NCI-H2029 treated with DMSO at 0.1 percent for 48 hours (cell line): ENCODE data around the gene RAP1A.
"Not testable (repeated sequence)": the region's sequence is repeated elsewhere in the genome, so short reads cannot be mapped to it uniquely, and the experiment has no call there.

Experiments
- DNase-seq: peaks from one replicate; lab custom pipeline; 2025; lab: John Stamatoyannopoulos, UW

RAP1A gene

DNA sequence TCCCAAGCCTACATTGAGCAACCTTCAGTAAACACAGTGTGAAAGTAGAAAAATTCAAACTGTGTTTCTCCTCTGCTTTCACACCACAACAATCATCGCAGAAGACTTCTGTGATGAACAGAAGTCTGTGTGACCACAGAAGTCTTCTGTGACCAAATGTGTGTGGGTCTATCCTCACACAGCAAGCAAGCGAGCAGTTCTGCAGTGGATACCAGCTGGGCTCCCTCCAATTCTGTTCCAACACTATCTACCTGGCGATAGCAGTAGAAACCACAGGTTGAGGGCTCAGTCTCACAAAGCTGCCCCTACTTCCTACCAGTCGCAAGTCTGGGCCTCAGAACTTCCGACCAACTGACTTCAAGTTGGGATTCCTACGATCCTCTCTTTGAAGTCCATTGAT, 21.0 kb upstream of the RAP1A start:
- no peak for DNase-seq

DNA sequence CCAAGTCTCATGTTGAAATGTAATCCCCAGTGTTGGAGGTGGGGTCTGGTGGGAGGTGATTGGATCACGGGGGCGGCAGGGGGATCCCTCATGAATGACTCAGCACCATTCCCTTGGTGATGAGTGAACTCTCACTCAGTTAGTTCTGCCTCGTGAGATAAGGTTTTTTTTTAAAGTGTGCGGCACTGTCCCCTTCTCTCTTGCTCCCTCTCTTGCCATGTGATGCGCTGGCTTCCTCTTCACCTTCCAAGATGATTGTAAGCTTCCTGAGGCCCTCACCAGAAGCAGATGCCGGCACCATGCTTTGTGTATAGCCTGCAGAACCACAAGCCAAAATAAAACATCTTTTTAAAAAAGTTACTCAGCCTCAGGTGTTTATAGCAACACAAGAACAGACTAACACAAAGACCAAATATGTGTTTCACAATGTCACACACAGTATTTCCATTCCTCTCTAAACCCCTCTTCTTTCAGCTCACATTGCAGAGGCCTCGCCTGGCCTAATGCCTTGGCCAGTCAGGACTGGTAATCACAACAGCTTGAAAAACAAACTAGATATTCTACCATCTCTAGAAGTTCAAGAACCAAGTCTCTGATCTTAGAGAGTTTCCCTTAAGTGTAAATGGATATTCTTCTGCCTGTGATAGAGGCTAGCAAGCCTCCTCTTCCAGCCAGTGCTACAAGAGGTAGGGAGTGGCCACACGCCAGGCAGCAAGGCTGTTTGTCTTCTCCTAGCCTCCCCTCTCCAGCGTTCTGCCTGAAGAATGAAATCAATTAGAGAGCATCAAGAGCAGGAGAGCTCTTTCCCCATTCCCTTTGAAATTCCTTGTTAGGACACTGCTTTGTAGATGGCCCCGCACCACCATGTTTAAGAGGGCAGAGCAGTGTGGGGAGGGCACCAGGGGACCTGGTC, 19.6 kb upstream of the RAP1A start:
- no peak for DNase-seq

DNA sequence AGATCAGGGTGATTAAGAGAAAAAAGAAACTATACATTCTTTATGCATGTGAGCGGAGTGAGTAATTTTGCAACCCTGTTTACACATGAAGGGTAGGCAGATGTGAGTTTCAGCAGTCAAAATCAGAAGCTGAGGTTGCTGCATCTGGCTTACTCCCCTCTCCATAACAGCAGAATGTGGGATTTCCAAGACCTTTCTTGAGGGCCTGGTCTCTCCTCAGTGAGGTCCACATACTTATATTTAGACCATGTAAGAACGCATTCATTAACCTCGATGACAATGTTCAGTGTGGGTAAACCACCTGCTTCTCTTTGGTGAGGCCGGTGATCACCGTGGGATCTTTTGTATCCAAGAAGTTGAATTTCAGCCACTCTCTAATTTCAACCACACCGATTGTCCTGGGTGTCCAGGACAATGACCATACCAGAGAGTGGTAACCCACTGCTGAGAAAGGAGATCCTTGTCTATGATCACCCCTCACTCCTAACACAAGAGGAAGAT, 18.7 kb upstream of the RAP1A start:
- no peak for DNase-seq

DNA sequence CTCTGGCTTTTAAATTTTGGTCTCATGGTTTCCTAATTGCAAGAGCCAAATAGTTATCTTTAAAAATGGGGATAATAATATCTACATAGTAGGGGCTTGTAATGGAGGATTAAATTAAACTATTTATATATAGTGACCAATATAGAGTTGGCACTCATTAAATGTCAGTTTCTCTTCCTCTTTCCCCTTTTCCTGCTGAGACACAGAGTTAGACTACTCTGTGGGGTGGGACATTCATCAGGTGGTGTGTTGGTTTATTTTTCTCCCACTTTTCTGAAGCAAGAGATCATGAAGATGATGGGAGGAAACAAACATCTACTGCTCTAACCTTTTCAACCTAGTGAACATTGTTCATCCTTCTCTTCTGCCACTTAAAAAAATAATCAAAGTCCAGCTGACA, 17.3 kb upstream of the RAP1A start:
- DNase-seq, result no peak

DNA sequence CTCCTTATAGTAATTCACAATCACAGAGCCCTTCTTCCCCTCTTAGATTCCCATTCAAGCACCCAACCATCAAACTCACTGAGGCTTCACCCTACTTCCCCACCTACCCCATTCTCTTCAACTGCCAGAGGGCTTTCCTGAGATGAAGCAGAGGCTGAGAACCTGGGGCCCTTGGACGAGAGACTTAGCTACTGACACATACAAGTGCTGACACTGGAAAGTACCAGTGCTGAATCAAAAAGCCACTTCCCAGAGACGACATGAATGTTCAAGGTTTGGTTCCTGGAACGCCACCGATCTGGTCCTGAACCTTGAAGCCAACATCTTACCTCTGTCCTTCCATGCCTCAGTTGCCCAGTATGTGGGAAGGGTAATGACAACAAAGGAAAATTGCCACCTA, 16.6 kb upstream of the RAP1A start:
- no peak for DNase-seq

DNA sequence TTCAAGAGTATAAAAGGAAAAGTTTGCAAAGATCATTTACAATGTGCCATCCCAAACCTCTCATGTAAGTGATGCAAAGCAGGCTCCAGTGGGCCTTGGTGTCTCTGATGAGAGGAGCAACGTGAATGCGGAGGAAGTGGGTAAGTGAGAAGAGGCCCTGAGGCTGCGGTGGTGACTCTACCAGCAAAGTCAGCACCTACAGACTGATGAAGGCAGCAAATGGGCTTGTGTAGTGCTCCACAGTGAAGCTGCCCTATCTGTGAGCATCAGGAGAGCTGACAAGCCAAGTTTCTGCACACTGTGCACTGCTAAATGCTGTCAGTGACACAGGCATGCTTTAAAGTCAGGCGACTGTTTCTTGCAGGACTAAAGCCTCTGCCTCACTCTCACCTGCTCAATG, 15.6 kb upstream of the RAP1A start:
- no peak for DNase-seq

DNA sequence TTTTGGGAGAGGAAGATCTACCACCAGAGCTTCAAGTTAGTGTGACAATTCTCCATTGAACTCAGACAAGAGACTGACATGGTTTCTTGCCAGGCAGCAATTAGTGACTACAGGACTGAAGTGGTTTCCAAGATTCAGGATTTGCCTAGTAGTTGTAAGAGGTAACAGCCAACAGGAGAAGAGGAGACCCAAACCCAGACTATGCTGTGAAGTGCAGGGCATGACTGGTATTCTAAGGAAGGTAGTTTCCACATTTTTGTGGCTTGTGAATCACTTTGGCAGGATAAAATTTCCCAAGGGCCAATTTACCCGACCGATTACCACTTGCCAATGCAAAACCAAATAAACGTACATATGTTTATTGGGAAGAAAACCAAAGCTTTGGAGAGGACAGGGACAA, 14.7 kb upstream of the RAP1A start:
- DNase-seq, result no peak

DNA sequence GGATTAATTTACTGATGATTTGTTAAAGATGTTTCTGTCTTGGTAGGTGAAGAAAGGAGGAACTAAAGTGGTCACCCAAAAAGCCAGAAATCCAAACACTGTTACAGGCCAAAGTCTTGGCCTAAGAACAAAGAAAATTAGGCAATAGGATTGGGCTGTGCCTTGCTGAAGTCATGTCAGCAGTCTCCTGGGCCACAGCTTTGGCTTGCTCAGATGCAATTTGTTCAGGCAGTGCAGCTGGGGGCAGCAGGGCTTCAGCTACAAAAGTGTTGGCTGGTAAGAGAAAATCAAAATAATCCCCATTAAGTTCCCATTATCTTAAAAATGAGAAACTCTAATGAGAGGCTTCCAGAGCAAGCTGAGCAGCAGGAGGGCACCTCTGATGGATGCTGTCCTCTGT, 14.0 kb upstream of the RAP1A start:
- DNase-seq, result no peak

DNA sequence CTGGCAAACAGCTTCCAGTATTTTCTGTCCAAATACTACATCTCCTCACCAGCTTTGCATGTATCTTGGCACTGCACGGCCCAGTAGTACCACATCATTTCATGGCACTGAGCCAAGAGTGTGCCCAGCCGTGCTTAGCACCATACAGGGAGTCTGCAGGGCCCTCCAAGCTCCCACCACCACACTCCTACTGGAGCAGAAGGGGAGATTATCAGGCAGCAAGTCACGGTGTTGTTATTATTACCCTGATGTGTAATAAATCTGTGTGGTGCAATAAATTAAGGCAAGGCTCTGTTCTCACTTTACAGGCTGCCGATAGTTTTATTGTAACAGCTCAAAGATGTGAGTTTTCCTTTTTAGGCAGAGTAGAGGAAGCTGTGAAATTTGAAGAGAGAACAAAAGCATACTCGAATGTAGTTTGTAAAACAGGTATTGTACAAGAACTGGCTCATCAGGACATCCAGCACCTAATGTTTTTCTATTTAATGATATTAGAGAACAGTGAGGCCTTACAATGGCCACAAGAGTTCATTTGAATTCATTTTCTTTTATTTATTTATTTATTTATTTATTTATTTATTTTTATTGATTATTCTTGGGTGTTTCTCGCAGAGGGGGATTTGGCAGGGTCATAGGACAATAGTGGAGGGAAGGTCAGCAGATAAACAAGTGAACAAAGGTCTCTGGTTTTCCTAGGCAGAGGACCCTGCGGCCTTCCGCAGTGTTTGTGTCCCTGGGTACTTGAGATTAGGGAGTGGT, 13.0 kb upstream of the RAP1A start:
- DNase-seq, result peak; percentile 17

DNA sequence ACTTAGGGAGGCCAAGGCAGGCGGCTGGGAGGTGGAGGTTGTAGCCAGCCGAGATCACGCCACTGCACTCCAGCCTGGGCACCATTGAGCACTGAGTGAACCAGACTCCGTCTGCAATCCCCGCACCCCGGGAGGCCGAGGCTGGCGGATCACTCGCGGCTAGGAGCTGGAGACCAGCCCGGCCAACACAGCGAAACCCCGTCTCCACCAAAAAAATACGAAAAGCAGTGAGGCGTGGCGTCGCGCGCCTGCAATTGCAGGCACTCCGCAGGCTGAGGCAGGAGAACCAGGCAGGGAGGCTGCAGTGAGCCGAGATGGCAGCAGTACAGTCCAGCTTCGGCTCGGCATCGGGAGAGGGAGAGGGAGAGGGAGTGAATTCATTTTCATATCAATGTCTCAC, 11.1 kb upstream of the RAP1A start:
- DNase-seq, result not testable (repeated sequence)

DNA sequence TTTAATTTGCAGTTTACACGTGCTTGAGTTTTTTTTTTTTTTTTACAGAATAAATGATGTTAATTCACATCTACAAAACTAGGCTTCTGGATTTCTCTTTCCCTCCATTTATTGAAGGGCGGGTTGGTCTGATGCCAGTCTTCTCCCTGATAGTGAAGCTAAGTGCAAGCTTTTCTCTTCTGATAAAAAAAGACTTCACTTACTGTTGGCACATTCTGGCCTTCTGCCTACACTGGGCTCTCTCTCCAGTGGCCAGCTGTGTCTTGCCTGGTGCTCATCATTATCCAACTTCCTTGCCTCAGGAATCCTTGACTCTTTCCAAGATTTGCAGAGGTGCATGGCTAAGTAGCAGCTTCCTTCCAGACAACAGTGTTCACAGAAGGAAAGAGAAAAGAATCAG, 7.6 kb upstream of the RAP1A start:
- no peak for DNase-seq

DNA sequence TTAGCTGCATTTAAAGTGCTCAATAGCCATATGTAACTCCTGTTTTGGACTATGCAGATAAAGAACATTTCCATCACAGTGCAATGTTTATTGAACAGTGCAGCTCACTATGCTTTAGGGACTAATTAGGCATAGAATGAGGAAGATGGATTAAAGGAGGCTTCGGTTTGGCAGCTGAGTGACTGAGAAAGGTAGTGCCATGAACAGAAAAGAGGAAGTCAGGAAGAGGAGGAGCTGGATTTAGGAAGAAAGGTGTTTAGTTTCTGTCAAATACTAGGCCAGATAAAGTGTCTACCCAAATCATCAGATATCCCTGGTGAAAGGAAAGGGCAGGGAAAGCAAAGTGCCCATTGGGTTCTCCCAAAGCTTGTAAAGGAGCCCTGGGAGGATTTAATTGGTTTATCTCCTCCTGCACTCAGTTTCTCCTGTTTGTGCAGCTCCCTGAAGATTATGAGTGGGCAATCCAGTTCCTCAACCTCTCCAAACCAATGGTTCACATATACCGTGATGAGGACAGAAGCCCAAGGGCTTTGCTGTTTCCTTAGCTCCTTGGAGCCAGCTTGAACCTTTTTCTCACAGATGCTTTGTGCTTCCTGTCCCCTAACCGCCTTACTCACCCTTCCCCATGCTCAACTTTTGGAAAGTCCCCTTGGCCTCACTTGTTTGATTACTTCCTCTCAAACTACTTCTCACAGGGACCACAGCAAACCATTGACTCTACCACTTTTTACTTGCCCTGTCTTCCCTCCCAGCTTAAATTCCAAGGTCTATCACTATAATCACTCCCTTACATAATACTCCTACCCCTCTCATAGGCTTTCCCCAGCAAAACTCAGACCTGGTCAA, 3.5 kb upstream of the RAP1A start:
- no peak for DNase-seq

DNA sequence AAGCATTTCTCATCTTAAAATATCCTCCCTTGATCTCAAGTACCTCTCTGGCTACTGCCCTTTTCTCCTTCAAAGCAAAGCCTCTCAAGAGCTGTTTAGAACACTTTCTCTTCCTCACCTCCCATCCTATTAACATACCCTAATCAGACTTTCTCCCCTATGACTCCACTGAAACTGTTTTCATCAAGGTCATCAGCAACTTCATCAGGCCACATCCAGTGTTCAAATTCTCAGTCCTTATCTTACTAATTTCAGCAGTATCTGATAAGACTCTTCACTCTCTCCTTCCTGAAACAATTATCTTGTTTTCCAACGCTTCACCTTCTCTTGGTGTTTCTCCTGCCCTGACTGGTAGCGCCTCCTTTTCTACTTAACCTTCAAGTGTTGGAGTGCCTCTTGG, 1.5 kb upstream of the RAP1A start:
- no peak for DNase-seq

DNA sequence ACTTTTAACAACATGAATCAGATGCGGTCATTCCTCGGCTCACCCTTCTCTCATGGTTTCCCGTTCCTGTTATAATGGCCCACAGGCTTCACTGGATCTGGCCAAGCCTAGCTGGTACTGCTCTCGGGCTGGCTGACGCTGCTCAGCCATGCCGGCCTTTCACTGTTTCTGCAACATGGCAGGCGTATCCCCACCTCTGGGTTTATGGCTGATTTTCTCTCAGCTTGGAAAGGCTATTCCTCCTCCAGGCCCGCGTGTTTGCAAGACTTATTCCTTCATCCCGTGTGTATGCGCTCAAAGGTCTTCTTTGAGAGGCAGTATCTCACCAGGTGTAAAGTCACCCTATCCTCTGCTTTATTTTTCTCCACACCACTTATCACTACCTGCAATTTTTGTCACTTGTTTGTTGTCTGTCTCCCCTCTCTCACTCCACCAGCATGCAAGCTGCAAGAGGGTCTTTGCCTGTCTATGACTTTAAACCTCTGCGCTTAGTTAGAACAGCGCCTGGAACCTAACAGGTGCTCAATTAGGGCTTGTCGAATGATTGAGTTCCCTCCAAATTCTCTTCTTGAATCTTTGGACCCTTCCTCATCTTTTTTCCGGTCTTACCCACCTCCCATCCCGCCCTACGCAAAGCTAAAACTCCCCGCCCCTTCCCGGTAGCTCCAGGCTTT, 491 bp upstream of the RAP1A start:
- no peak for DNase-seq

DNA sequence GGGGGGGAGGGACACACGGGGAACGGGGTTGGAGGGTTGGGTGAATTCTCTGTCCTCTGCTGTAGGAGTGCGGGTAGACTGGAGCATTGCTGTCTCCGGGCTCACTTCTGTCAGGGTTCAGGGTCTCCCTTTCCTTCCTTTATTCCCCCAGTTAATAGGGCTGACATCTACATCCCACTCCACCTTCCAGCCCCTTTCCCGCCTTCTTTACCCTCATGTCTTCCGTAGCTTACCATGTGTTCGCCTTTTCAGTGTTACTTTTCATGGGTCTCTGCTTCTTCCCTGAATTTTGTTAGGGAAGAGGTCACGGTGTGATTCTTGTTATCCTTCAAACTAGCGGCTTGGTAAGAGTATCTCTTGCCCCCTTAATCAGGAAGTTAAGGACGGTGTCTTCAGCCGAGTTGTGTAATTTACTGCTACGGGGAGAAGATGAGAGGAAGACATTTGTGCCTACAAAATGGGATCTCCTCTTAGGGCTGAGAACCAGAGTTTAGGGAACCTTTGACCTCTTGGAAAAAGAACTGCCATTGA, 917 bp downstream of the RAP1A start:
- no peak for DNase-seq

DNA sequence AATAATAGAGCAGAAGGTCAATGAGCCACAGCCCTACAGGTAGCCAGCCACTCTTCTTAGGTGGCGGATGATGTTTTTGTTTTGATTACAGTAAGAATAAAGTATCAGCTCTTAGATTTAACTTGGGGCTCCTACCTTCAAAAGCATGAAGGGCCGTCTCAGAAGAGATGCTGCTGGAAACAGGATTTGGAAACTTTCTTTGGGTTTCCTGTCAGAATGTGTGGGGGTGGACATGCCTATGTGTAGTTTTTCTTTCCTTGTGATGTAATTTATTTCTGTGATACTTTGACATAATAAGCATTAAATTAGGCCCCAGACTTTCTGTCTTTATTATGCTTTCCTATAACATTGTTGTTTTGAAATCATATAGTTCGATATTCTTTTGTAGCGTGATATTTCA, 1.5 kb downstream of the RAP1A start:
- no peak for DNase-seq

DNA sequence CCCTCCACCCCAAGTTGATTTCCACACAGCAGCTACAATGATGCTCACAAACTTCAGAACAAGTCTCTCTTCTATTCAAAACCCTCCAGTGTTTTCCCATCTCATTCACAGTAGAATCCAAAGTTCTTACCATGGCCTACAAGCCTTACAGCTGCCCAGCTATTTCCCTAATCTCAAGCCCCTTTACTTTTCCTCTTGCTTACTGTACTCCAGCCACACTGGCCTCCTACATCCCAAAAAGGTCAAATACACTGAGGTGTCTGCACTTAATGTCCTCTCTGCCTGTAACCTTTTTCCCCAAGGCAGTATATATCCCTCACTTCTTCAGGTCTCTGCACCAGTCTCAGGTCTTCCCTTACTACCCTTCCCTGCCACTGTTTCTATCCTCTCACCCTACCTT, 2.6 kb downstream of the RAP1A start:
- DNase-seq, result no peak

DNA sequence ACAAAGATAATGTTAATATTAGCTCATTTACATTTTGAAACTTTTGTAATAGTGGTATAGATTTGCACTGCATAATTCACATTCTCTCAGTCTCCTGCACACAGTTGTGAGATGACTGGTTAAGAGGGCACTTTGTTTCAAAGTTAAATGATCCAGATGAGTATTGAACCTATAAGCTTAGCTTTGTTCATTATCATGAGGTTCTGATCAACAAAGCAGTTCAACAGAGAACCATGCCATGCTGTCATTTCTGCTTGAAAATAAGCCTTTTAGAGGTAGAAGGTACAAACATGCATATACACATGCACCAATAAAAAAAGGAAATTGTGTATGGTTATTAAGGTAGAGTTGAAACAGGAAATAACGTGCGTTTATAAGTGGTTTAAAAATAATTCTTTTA, 4.8 kb downstream of the RAP1A start:
- no peak for DNase-seq

DNA sequence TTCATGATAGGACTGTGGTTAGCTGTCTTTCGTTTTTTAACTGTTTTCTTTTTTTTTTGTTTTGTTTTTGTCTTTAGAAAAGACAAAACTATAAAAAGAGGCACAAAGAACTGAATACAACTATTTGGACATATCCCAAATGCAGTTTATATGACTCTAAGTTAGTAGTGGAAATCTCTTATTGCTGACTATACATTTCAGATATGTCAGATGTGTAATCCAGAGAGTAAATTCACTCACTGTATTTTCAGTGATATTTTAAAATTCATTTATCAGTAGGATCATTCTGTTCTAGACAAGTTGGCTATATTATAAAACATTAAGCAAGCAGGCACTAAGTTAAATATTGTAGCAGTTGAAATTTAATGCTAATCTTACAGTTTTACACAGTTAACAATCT, 5.7 kb downstream of the RAP1A start:
- no peak for DNase-seq

DNA sequence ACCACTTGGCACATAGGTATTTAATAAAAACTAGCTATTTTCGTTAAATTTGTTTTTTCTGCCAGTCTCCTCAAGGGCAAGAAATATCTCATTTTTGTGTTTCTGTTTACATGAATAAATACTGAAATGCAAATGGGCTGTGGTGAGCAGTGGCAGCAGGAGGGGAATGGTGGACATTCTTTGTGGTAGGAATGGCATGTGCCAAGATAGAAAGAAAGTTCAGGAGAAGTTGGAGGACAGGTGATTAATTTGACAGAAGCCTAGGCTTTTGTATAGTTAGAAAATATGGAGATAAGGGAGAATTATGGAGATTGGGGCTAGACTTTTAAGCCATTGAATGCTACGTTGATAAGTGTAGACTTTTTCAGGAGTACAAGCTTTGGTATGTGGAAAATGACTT, 8.6 kb downstream of the RAP1A start:
- no peak for DNase-seq

DNA sequence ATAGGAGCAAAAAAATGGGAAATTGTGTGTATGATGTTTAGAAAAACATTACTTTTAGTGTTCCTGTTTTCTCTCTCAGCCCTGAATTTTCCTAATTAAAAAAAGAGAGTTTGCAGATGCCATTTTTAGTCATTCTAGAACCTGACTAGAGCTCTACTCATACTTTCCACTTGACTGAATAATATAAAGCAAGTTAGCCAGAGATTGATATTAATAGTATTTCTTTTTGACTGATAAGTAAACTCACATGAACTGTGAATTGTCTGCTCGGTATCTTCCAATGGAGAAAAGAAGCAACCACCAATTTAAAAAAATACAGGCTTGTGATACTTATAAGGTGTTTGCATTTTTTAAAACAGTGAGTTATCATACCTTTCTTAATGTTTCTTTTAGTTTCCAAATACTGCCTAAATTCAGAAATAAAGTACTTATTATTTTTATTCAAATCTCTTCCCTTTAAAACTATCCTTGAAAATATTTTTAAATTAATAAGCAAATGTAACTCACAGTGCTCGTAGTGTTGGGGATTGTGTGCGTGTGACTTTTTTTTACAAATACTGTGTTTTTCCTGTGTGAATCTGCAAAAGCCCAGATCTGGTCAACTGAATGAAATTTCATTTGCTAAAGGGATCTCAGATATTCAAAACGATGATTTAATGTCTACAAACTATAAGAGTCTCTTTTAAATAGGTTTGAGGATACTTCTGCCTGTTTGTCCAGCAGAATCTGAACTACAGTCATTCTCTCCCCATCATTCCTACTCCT, 9.8 kb downstream of the RAP1A start:
- no peak for DNase-seq
